PC-9 (cell line): ENCODE measurements around the gene PJA2. TPM values are rescaled to one million over a fixed set of nuclear protein-coding genes. Genes with fewer than 3 reads are reported as not detected.
"Not testable (repeated sequence)": the region's sequence is repeated elsewhere in the genome, so short reads cannot be mapped to it uniquely, and the experiment has no call there.

Source experiments
- BruUV-seq: library from RNA; stranded (reverse); fragments of 400-500 nt; replicated peaks from 2 replicates; lab custom pipeline; 2021; lab: Mats Ljungman, UMichigan
- CTCF ChIA-PET: fragments of 300-600 bp; sonication (Branson Sonifier 250); formaldehyde crosslinking; loops from one replicate; lab custom pipeline; 2022; ENCODE audit warnings: antibody characterized with exemption; lab: Charles Lee
- POLR2A ChIA-PET: fragments of 300-600 bp; sonication (Branson Sonifier 250); formaldehyde crosslinking; loops from one replicate; lab custom pipeline; 2022; ENCODE audit warnings: antibody characterized with exemption; ENCODE audit not compliant: unreplicated experiment; lab: Charles Lee
- DNase-seq, 2 experiments: peaks; one replicate each; pipeline versions ENCODE4 v3.0.0 to v3.0.0-alpha.2; 2015 to 2022; ENCODE audit warnings: mixed read lengths in 1 of 2
- H2AFZ ChIP-seq: fragments of 200-600 bp; sonication (generic); 2 replicates; pipeline ENCODE4 v1.8.1; 2017; ENCODE audit warnings: antibody characterized with exemption
- H3F3A ChIP-seq: fragments of 200-600 bp; sonication (generic); 2 replicates; pipeline ENCODE4 v1.8.1; 2017; ENCODE audit warnings: antibody characterized with exemption, mild to moderate bottlenecking, low read depth; ENCODE audit not compliant: insufficient read depth
- H3K27ac ChIP-seq: fragments of 200-600 bp; sonication (generic); 2 replicates; pipeline ENCODE4 v1.6.1; 2016; ENCODE audit warnings: mixed run types
- H3K27me3 ChIP-seq: fragments of 200-600 bp; sonication (generic); 2 replicates; pipeline ENCODE4 v1.6.1; 2016; ENCODE audit warnings: low read depth, mixed run types; ENCODE audit not compliant: insufficient read depth
- H3K36me3 ChIP-seq: fragments of 200-600 bp; sonication (generic); 2 replicates; pipeline ENCODE4 v1.6.1; 2016; ENCODE audit warnings: low read depth, mixed run types
- H3K4me1 ChIP-seq: fragments of 200-600 bp; sonication (generic); replicated peaks from 2 replicates; pipeline ENCODE4 v1.6.1; 2016; ENCODE audit warnings: mixed run types; ENCODE audit not compliant: insufficient read depth
- H3K4me2 ChIP-seq: fragments of 200-600 bp; sonication (generic); 2 replicates; pipeline ENCODE4 v1.6.1; 2017; ENCODE audit warnings: mixed run types
- H3K4me3 ChIP-seq: fragments of 200-600 bp; sonication (generic); 2 replicates; pipeline ENCODE4 v1.6.1; 2016; ENCODE audit warnings: mixed run types
- H3K79me2 ChIP-seq: fragments of 200-600 bp; sonication (generic); 2 replicates; pipeline ENCODE4 v1.6.1; 2017; ENCODE audit warnings: low read depth, mixed run types
- H3K9me2 ChIP-seq: fragments of 200-600 bp; sonication (generic); 2 replicates; pipeline ENCODE4 v1.8.1; 2017; ENCODE audit warnings: mild to moderate bottlenecking; ENCODE audit not compliant: insufficient read depth
- H3K9me3 ChIP-seq: fragments of 200-600 bp; sonication (generic); 2 replicates; pipeline ENCODE4 v1.8.1; 2016; ENCODE audit warnings: low read depth; ENCODE audit not compliant: insufficient read depth
- H4K20me1 ChIP-seq: fragments of 200-600 bp; sonication (generic); 2 replicates; pipeline ENCODE4 v1.8.1; 2017; ENCODE audit not compliant: insufficient read depth
- EZH2 ChIP-seq: fragments of 200-600 bp; sonication (generic); IDR thresholded peaks from 2 replicates; pipeline ENCODE4 v1.8.0; 2017; ENCODE audit warnings: antibody characterized with exemption, low read depth
- intact Hi-C: fragments of 100-400 bp; cut with micrococcal nuclease; formaldehyde crosslinking; loops from one replicate; pipeline ENCODE4 v1.10.0; 2022; ENCODE audit not compliant: unreplicated experiment
- total RNA-seq: library from RNA; stranded (reverse); gene quantifications from 2 replicates; pipeline ENCODE4 v1.2.3, GENCODE V29; 2021
- TF ChIP-seq, protein P1 (sequence below): fragments of 200-600 bp; sonication (generic); conservative IDR thresholded peaks from 2 replicates; pipeline ENCODE4 v1.6.1; 2017; ENCODE audit warnings: mixed run types, antibody characterized with exemption, mild to moderate bottlenecking, moderate library complexity

Gene PJA2
- total RNA-seq, 1 experiment from 2014 or later = 29.9 TPM

DNA sequence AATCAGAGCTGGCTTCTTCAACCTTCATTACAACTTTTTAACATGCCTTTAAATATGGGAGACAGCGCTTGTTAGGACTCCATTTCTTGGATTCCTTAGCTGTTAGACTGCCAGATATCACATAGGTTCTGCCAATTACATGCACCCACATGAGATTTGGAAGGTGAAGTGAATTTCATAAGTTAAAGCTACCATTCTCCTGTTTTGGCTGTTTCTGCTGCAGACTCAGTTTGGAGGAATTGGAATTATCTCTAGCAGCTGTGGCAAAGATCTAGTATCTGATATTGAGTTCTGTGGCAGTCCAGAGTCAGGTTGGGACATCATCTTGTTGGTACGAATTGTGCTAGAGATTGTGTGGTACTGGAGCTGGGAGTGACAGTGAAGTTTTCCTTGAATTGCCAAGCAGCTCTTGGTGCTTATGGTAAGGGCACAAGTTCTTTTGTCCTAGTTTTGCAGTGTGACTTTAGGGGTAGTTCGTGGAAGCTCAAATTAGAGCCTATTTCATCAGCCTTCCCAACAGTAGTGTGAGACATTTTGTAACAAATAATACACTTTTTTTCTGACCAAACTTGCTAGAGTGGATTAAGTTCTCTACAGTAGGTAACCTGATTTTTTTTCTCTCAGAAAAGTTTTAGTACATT is 9.1 kb upstream of the PJA2 start:
- BruUV-seq = no TSS peak
- ChIA-PET POLR2A (no interaction called here), CTCF (no interaction called here)
- no peaks in the 10 kb centered on the region for H3F3A ChIP-seq
- 0 out of 2 replicates have a peak, but pooled peaks cover 3% of the 10 kb centered on the region for H3K9me2 ChIP-seq
- H3K79me2 ChIP-seq = no peaks in the 10 kb centered on the region
- no peak overlapping the region for H2AFZ ChIP-seq
- no peaks in the 10 kb centered on the region for H4K20me1 ChIP-seq
- no peak overlapping the region for H3K27ac ChIP-seq
- intact Hi-C loops = no loop called here
- H3K36me3 ChIP-seq = no peaks in the 10 kb centered on the region
- TF ChIP-seq, protein P1, sequence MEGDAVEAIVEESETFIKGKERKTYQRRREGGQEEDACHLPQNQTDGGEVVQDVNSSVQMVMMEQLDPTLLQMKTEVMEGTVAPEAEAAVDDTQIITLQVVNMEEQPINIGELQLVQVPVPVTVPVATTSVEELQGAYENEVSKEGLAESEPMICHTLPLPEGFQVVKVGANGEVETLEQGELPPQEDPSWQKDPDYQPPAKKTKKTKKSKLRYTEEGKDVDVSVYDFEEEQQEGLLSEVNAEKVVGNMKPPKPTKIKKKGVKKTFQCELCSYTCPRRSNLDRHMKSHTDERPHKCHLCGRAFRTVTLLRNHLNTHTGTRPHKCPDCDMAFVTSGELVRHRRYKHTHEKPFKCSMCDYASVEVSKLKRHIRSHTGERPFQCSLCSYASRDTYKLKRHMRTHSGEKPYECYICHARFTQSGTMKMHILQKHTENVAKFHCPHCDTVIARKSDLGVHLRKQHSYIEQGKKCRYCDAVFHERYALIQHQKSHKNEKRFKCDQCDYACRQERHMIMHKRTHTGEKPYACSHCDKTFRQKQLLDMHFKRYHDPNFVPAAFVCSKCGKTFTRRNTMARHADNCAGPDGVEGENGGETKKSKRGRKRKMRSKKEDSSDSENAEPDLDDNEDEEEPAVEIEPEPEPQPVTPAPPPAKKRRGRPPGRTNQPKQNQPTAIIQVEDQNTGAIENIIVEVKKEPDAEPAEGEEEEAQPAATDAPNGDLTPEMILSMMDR = no peak
- no peak for TF ChIP-seq EZH2
- no peaks in the 10 kb centered on the region for H3K9me3 ChIP-seq
- H3K27me3 ChIP-seq = no peaks in the 10 kb centered on the region
- H3K4me1 ChIP-seq = no peaks in the 10 kb centered on the region
- no peak overlapping the region for H3K4me2 ChIP-seq
- DNase-seq = no peak
- no peak overlapping the region for H3K4me3 ChIP-seq

DNA sequence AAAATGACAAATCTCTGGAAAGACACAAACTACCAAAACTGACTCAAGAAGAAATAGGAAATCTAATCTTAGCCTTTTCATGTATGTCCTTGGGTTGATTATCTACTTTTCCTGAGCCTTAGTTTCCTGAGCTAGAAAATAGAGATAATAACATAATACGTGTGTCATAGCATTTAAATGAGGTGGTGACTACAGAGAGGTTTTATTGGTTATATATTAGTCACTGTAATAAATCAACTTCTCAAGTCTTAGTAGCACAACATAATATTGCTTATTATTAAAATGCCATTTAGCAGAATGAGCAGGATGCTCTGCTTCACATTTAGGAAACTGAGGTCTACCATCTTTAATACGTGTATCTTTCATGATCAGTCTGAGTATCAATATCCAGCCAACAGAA is 7.1 kb upstream of the PJA2 start:
- Histone ChIP-seq H3K9me2 (0 out of 2 replicates have a peak, but pooled peaks cover 3% of the 10 kb centered on the region), H3K4me2 (no peak overlapping the region), H3K4me3 (no peak overlapping the region), H3K9me3 (no peaks in the 10 kb centered on the region), H2AFZ (no peak overlapping the region), H3K36me3 (no peaks in the 10 kb centered on the region), H3K27ac (no peak overlapping the region), H3K79me2 (no peaks in the 10 kb centered on the region), H3K4me1 (peaks cover 4% of the 10 kb centered on the region), H3F3A (no peaks in the 10 kb centered on the region), H3K27me3 (no peaks in the 10 kb centered on the region), H4K20me1 (no peaks in the 10 kb centered on the region)
- DNase-seq = no peak
- ChIA-PET CTCF (no interaction called here), POLR2A (no interaction called here)
- TF ChIP-seq, protein P1 = no peak
- TF ChIP-seq EZH2 = no peak
- BruUV-seq = no TSS peak
- intact Hi-C loops = no loop called here

DNA sequence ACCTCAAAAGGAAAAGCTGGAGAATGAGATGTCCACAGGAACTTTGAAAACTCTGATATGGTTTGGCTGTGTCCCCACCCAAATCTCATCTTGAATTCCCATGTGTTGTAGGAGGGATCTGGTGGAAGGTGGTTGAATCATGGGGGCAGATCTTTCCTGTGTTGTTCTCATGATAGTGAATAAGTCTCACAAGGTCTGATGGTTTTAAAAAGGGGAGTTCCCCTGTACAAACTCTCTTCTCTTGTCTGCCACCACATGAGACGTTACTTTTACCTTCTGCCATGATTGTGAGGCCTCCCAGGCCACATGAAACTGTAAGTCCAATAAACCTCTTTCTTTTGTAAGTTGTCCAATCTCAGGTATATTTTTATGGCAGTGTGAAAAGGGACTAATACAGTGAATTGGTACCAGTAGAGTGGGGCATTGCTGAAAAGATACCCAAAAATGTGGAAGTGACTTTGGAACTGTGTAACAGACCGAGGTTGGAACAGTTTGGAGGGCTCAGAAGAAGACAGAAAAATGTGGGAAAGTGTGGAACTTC is 4.2 kb upstream of the PJA2 start:
- DNase-seq, H3K36me3 ChIP-seq, H3K27ac ChIP-seq, BruUV-seq, intact Hi-C loops, H2AFZ ChIP-seq, H3K27me3 ChIP-seq, H3K4me3 ChIP-seq, H3K9me2 ChIP-seq, H3K79me2 ChIP-seq, H4K20me1 ChIP-seq, CTCF ChIA-PET, H3K4me2 ChIP-seq, H3K9me3 ChIP-seq: not testable (repeated sequence)
- Histone ChIP-seq H3F3A (peaks cover 21% of the 10 kb centered on the region), H3K4me1 (peaks cover 13% of the 10 kb centered on the region)
- POLR2A ChIA-PET = interaction anchor here (0.5 to 0.6 kb wide), 2 partner anchors 14 to 78 kb away, joined by 4 to 5 read pairs; no protein-coding TSS in a partner anchor
